Esophagus muscularis mucosa (tissue), 4 donors: ENCODE data around the gene RNF26. TPM values are rescaled to one million over a fixed set of nuclear protein-coding genes. Genes with fewer than 3 reads are reported as not detected.

Experiments used
- DNase-seq: peaks from one replicate; pipeline ENCODE4 v3.0.0-alpha.2; 2017; ENCODE audit errors: extremely low spot score
- H3K27ac ChIP-seq, 4 donors: fragments of 200-600 bp; sonication (generic); replicated peaks in 1 of 4; 1 replicate in 3 of 4; 2 replicates in 1 of 4; pipeline ENCODE4 v1.5.1; 2016 to 2019; ENCODE audit warnings: mild to moderate bottlenecking in 1 of 4
- H3K27me3 ChIP-seq, 4 donors: fragments of 200-600 bp; sonication (generic); one replicate each; pipeline versions ENCODE4 v1.5.1 to v1.6.0; 2016 to 2019
- H3K36me3 ChIP-seq, 4 donors: fragments of 200-600 bp; sonication (generic); one replicate each; pipeline ENCODE4 v1.5.1; 2016 to 2019
- H3K4me1 ChIP-seq, 4 donors: fragments of 200-600 bp; sonication (generic); one replicate each; pipeline ENCODE4 v1.5.1; 2016 to 2019
- H3K4me3 ChIP-seq, 4 donors: fragments of 200-600 bp; sonication (generic); 1 replicate in 2 of 4; 2 replicates in 2 of 4; pipeline ENCODE4 v1.5.1; 2016 to 2019; ENCODE audit warnings: mild to moderate bottlenecking in 4 of 4, moderate library complexity in 1 of 4
- H3K9me3 ChIP-seq, 4 donors: fragments of 200-600 bp; sonication (generic); 1 replicate in 3 of 4; 2 replicates in 1 of 4; pipeline ENCODE4 v1.5.1; 2016 to 2019
- EP300 ChIP-seq: sonication (generic); formaldehyde crosslinking; IDR thresholded peaks from one replicate; pipeline ENCODE4 v1.6.1; 2017; ENCODE audit warnings: antibody characterized with exemption
- POLR2A ChIP-seq: fragments of 450-650 bp; IDR thresholded peaks from one replicate; pipeline ENCODE4 v1.6.1; 2017; ENCODE audit warnings: antibody characterized with exemption, moderate library complexity, mild to moderate bottlenecking, low read depth
- POLR2AphosphoS5 ChIP-seq, 2 donors: sonication (generic); formaldehyde crosslinking; IDR thresholded peaks; one replicate each; pipeline ENCODE4 v1.6.1; 2017; ENCODE audit warnings: antibody characterized with exemption in 2 of 2
- WGBS: methylation state at CpG from one replicate; pipeline ENCODE4 v1.1.5; 2018; 5-methylcytosine and 5-hydroxymethylcytosine counted together
- intact Hi-C: fragments of 100-400 bp; cut with DNase I; formaldehyde crosslinking; loops from one replicate; pipeline ENCODE4 v1.15.1; 2023
- total RNA-seq, 4 donors: library from RNA; depleted of rRNA; stranded (reverse); fragments of >200 nt; gene quantifications; one replicate each; pipeline versions ENCODE4 v1.1.0 to v1.2.1, GENCODE V29; 2016
- TF ChIP-seq, protein P1 (sequence below), 3 experiments: fragments of 200-600 bp in 2 of 3; fragments of 450-650 bp in 1 of 3; sonication (generic) in 2 of 3; IDR thresholded peaks; one replicate each; pipeline ENCODE4 v1.5.1; 2017 to 2019; ENCODE audit warnings: antibody characterized with exemption in 3 of 3, mild to moderate bottlenecking in 2 of 3, moderate library complexity in 1 of 3

RNF26 gene
- total RNA-seq, 4 donors from 2014 or later: 14.2 to 33.2 (median 20.9) TPM

DNA sequence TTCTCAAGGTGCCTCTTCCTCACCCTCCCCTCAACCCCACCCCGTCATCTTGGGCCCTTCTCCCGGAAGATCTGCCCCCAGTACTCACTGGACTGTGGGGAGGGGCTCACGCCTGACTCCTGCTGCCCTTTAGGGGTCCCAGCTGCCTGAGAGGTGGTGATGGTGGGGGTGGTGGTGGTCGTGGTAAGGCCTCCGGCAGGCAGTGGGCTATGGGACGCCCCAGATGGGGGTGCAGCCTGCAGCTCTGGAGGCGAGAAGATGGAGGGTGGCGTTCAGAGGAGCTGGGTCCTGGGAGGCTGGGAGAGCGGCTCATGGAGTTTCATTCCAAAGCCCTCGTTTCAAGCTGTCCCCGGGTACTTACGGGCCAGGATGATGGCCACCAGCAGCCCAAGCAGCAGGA, 11.4 kb downstream of the RNF26 start:
- Histone ChIP-seq H3K27me3 (no peaks in the 10 kb centered on the region), H3K36me3 (no peaks in the 10 kb centered on the region), H3K4me1 (peaks cover 11 to 13% (median 11%) of the 10 kb centered on the region in 4 donors), H3K27ac (no peak overlapping the region), H3K4me3 (no peak overlapping the region), H3K9me3 (no peaks in the 10 kb centered on the region)
- TF ChIP-seq POLR2A: no peak
- no peak for TF ChIP-seq POLR2AphosphoS5 (IDR thresholded peaks at IDR 0.05)
- TF ChIP-seq, protein P1, sequence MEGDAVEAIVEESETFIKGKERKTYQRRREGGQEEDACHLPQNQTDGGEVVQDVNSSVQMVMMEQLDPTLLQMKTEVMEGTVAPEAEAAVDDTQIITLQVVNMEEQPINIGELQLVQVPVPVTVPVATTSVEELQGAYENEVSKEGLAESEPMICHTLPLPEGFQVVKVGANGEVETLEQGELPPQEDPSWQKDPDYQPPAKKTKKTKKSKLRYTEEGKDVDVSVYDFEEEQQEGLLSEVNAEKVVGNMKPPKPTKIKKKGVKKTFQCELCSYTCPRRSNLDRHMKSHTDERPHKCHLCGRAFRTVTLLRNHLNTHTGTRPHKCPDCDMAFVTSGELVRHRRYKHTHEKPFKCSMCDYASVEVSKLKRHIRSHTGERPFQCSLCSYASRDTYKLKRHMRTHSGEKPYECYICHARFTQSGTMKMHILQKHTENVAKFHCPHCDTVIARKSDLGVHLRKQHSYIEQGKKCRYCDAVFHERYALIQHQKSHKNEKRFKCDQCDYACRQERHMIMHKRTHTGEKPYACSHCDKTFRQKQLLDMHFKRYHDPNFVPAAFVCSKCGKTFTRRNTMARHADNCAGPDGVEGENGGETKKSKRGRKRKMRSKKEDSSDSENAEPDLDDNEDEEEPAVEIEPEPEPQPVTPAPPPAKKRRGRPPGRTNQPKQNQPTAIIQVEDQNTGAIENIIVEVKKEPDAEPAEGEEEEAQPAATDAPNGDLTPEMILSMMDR (IDR thresholded peaks at IDR 0.05): no peak
- no peak for TF ChIP-seq EP300
- WGBS: 80% methylated on average over 9 of the region's 12 CpGs
- DNase-seq: no peak
- intact Hi-C loops: no loop called here

- intact Hi-C loops: no loop called here
- no peaks in the 10 kb centered on the region for H3K36me3 ChIP-seq
- WGBS: 59% methylated on average over 6 of the region's 6 CpGs
- no peak for DNase-seq
- peaks cover 2 to 4% (median 2%) of the 10 kb centered on the region in 4 donors for H3K4me1 ChIP-seq
- no peak within 1 kb of the TSS for H3K4me3 ChIP-seq
- no peaks in the 10 kb centered on the region for H3K9me3 ChIP-seq
- H3K27ac ChIP-seq: peak within 1 kb of the TSS in 1 of 4 donors; percentile 10
- no peak for TF ChIP-seq POLR2A
- TF ChIP-seq POLR2AphosphoS5 (IDR thresholded peaks at IDR 0.05): no peak
- no peaks in the 10 kb centered on the region for H3K27me3 ChIP-seq
Observed at GRCh38 chr11:119346605-119347004, 12.3 kb downstream of the RNF26 start, which contains the start of gene MFRP. Gene MFRP, minus strand, starts transcription at chr11:119346705. Its CDS starts 192 bp downstream, at chr11:119346513.

DNA sequence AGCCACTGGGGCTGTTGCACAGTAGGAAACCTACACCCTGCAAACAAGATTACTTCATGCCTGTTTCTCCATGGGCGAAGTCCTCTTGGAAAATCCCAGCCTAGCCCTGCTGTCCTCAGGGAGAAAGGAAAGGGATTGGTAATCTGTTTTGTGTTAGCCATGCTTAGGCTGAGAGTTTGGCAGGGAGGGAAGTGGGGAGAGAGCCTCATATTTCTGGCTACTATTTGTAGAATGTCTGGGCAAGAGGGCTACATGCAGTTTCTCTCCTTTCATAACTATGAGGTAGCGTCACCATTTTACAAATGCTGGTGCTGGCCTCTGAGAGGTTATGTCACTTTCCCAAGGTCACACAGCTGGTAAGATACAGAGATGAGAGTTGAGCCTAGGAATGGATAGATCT, 12.9 kb downstream of the RNF26 start:
- Histone ChIP-seq H3K36me3 (no peaks in the 10 kb centered on the region), H3K27me3 (no peaks in the 10 kb centered on the region), H3K9me3 (no peaks in the 10 kb centered on the region), H3K4me1 (peaks cover 0 to 7% (median 3%) of the 10 kb centered on the region in 4 donors), H3K27ac (no peak overlapping the region), H3K4me3 (no peak overlapping the region)
- intact Hi-C loops: no loop called here
- no peak for DNase-seq
- TF ChIP-seq POLR2A (no peak), POLR2AphosphoS5 (IDR thresholded peaks at IDR 0.05) (no peak), EP300 (no peak)
- TF ChIP-seq, protein P1 (IDR thresholded peaks at IDR 0.05): no peak
- 80% methylated on average over 2 of the region's 2 CpGs for WGBS

DNA sequence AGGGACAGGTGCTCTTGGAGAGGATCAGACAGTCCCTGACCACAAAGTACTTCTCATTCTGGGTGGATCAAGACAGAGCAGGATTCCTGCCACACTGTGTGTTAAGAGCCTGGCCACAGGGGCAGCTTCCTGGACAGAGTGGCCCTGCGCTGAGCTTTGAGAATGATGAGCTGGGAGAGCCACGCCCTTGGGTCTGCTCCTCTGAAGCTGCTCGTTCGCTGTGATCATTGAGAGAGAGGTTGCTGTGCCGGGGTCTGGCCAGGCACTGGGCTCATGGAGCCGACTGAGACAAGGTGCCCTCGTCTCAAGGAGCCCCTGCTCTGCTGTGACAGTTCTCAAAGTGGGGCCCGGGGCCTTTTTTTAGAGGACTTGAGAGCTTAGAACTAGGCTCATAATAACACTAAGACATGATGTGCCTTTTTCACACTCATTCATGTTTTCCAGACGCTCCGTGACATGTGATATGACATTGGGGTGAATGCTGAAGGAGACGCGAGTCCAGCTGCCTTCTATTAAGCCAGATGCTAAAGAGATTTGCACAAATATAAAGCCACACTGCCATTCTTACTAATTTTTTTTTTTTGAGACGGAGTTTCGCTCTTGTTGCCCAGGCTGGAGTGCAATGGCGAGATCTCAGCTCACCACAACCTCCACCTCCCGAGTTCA, 13.7 kb downstream of the RNF26 start:
- peaks cover 4 to 15% (median 12%) of the 10 kb centered on the region in 4 donors for H3K4me1 ChIP-seq
- intact Hi-C loops: no loop called here
- no peaks in the 10 kb centered on the region for H3K27me3 ChIP-seq
- no peaks in the 10 kb centered on the region for H3K36me3 ChIP-seq
- H3K27ac ChIP-seq: no peak overlapping the region
- no peak for DNase-seq
- no peaks in the 10 kb centered on the region for H3K9me3 ChIP-seq
- TF ChIP-seq, protein P1 (IDR thresholded peaks at IDR 0.05): no peak
- TF ChIP-seq POLR2AphosphoS5 (IDR thresholded peaks at IDR 0.05) (no peak), POLR2A (no peak), EP300 (no peak)
- H3K4me3 ChIP-seq: no peak overlapping the region
- 74% methylated on average over 16 of the region's 16 CpGs for WGBS

DNA sequence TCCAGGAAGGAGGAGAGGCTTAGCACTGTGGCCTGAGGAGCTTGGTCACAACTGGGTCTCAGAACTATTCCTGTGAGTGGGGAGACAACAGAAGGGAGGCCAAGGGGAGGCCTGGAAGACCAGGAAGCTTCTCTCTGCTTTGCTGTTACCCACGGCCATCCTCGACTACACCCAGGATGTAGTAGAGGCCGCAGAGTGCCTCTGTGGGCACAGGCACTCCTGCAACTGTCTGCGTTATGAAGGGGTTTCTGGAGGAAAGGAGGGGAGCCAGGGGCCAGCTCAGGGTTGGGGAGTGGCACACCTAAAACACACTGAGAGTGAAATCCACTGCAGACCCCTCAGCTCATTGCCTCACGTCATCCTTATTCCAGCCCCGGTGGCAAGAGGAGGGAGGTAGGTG, 16.0 kb downstream of the RNF26 start:
- Histone ChIP-seq H3K4me3 (no peak overlapping the region), H3K27me3 (no peaks in the 10 kb centered on the region), H3K4me1 (peaks cover 8 to 21% (median 16%) of the 10 kb centered on the region in 4 donors), H3K27ac (no peak overlapping the region), H3K36me3 (no peaks in the 10 kb centered on the region), H3K9me3 (no peaks in the 10 kb centered on the region)
- no peak for DNase-seq
- intact Hi-C loops: no loop called here
- WGBS: 87% methylated on average over 6 of the region's 6 CpGs
- TF ChIP-seq POLR2A: no peak
- TF ChIP-seq POLR2AphosphoS5 (IDR thresholded peaks at IDR 0.05): no peak
- TF ChIP-seq, protein P1 (IDR thresholded peaks at IDR 0.05): no peak
